Activated CD4-positive, alpha-beta T cell treated with anti-CD3 and anti-CD28 coated beads for 36 hours (primary cell): ENCODE data around the gene GMPS. TPM values are rescaled to one million over a fixed set of nuclear protein-coding genes. Genes with fewer than 3 reads are reported as not detected.
"Not testable (repeated sequence)": the region's sequence is repeated elsewhere in the genome, so short reads cannot be mapped to it uniquely, and the experiment has no call there.

Experiments used
- ATAC-seq: fragments of 200-7000 bp; cut with Tn5 transposase; one replicate; pipeline ENCODE4 v1.10.0; 2021; ENCODE audit warnings: mild to moderate bottlenecking, moderate library complexity
- CTCF ChIA-PET: fragments of 350-600 bp; sonication (Branson Sonifier 250); formaldehyde crosslinking; loops from one replicate; lab custom pipeline; 2021; ENCODE audit warnings: antibody characterized with exemption; lab: Charles Lee
- POLR2A ChIA-PET: fragments of 350-600 bp; sonication (Branson Sonifier 250); formaldehyde crosslinking; loops from one replicate; lab custom pipeline; 2021; ENCODE audit warnings: antibody characterized with exemption, inconsistent platforms; lab: Charles Lee
- DNase-seq: peaks from one replicate; pipeline ENCODE4 v3.0.0-alpha.2; 2020
- H3K27ac Mint-ChIP-seq: one replicate; pipeline ENCODE4 v1.8.0; 2021; ENCODE audit warnings: mixed read lengths
- H3K27me3 Mint-ChIP-seq: one replicate; pipeline ENCODE4 v1.8.0; 2021; ENCODE audit warnings: mixed read lengths
- H3K36me3 Mint-ChIP-seq: one replicate; pipeline ENCODE4 v1.8.0; 2021; ENCODE audit warnings: low read depth, mixed read lengths
- H3K4me1 Mint-ChIP-seq: one replicate; pipeline ENCODE4 v1.8.0; 2021; ENCODE audit warnings: mixed read lengths
- H3K4me3 Mint-ChIP-seq: one replicate; pipeline ENCODE4 v1.8.0; 2021; ENCODE audit warnings: mild to moderate bottlenecking, moderate library complexity, mixed read lengths
- H3K9me3 Mint-ChIP-seq: one replicate; pipeline ENCODE4 v1.8.0; 2021; ENCODE audit warnings: low read depth, mixed read lengths
- intact Hi-C, 2 experiments: fragments of 100-400 bp; cut with DNase I in 1 of 2; cut with micrococcal nuclease in 1 of 2; formaldehyde crosslinking; loops; one replicate each; pipeline versions ENCODE4 v1.14.2 to v1.15.1; 2022 to 2024; cut with DNase I, micrococcal nuclease
- total RNA-seq, 2 experiments: library from RNA; stranded (reverse); gene quantifications; one replicate each; pipeline ENCODE4 v1.2.3, GENCODE V29; 2021

Gene GMPS
- total RNA-seq, 2 experiments from 2014 or later, result 154 to 161 TPM

DNA sequence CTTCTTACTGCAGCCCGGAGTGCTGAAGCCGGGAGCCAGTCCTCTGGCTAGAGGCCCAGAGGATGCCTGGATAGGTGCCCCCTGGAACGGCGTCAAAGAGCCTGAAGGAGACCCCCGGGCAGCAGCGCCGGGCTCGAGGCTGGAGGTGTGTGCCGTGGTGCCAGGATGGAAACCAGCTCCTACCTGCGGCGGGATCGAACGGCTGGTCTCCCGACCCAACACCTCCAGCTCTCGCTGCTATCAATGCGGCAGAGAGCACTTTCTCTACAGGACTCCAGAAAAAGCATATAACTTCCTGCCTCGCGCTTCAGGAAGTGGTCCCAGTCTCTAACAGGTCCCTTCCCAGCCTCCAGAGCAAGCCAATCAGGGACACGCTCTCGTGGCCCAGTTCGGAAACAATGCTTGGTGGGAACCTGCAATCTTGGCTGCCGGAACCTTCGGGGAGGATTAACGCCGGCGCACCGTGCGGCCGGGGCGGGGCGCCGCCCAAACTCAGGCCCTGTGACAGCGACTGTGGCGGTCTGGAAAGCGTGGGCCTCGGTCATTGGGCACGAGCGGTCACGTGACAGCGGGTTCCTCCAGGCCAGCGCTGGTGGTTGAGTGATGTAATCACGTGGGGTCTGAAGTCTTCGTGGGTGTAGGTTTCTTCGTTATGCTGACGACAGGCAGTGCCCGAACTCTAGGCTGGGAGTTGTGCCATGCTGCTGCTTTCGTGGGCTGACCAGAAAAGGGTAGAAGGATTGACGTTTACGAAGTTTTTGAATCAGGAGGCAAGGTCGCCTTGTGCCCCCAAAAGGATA, 16.1 kb upstream of the GMPS start, which contains the start of gene SLC33A1:
TSS of gene SLC33A1 (minus strand) at position 287 of the 800 bp plus-strand sequence. CDS start 430 bp downstream, outside the sequence.
- H3K4me3 Mint-ChIP-seq, result peak within 1 kb of the TSS; percentile 99
- DNase-seq (peak; percentile 99), ATAC-seq (peak; percentile 94)
- peaks cover 33% of the 10 kb centered on the region for H3K4me1 Mint-ChIP-seq
- H3K36me3 Mint-ChIP-seq, result peaks cover 29% of the 10 kb centered on the region
- intact Hi-C loops, result loop anchor here (1.0 to 10.0 kb wide), 13 partner anchors 8 to 1530 kb away; partner anchors contain the start of genes C3orf33 (in 2 of the 2), CCNL1 (in 2 of the 2), DHX36 (in 2 of the 2) and GMPS (in 2 of the 2)
- ChIA-PET POLR2A (interaction anchor here (0.7 to 2.5 kb wide), 5 partner anchors 8 to 1197 kb away, joined by 3 to 36 read pairs (median 7); partner anchors contain the start of genes C3orf33 and GMPS), CTCF (interaction anchor here (0.7 to 2.2 kb wide), 4 partner anchors 16 to 48 kb away, joined by 3 to 14 read pairs (median 10); partner anchors contain the start of genes C3orf33 and GMPS)
- no peaks in the 10 kb centered on the region for H3K9me3 Mint-ChIP-seq
- peak within 1 kb of the TSS; percentile 99 for H3K27ac Mint-ChIP-seq
- H3K27me3 Mint-ChIP-seq, result no peaks in the 10 kb centered on the region

- Mint-ChIP-seq H3K27me3 (no peaks in the 10 kb centered on the region), H3K4me3 (no peak overlapping the region), H3K9me3 (no peaks in the 10 kb centered on the region), H3K36me3 (peaks cover 2% of the 10 kb centered on the region), H3K4me1 (peaks cover 21% of the 10 kb centered on the region), H3K27ac (no peak overlapping the region)
- DNase-seq (no peak), ATAC-seq (no peak)
- intact Hi-C loops, result loop anchor here (10.0 kb wide), 3 partner anchors 115 to 1305 kb away; partner anchors contain the start of genes CCNL1 (in 1 of the 2) and PLCH1 (in 1 of the 2)
- POLR2A ChIA-PET, result no interaction called here
- CTCF ChIA-PET, result interaction anchor here (0.7 kb wide), 1 partner anchor 239 kb away, joined by 3 read pairs; no protein-coding TSS in a partner anchor
Measured at GRCh38 chr3:155859859-155860258, 10.6 kb upstream of the GMPS start.

DNA sequence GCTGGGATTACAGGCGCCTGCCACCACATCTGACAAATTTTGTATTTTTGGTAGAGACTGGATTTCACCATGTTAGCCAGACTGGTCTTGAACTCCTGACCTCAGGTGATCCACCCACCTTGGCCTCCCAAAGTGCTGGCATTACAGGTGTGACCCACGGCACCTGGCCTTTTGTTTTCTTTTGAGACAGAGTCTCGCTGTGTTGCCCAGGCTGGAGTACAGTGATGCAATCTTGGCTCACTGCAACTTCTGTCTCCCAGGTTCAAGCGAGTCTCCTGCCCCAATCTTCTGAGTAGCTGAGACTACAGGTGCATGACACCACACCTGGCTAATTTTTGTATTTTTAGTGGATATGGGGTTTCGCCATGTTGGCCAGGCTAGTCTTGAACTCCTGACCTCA, 10.0 kb upstream of the GMPS start:
- DNase-seq, intact Hi-C loops, H3K9me3 Mint-ChIP-seq, H3K4me3 Mint-ChIP-seq, H3K36me3 Mint-ChIP-seq, POLR2A ChIA-PET, H3K27me3 Mint-ChIP-seq, H3K27ac Mint-ChIP-seq, ATAC-seq: not testable (repeated sequence)
- peaks cover 20% of the 10 kb centered on the region for H3K4me1 Mint-ChIP-seq
- CTCF ChIA-PET, result interaction anchor here (0.7 kb wide), 1 partner anchor 238 kb away, joined by 3 read pairs; no protein-coding TSS in a partner anchor

DNA sequence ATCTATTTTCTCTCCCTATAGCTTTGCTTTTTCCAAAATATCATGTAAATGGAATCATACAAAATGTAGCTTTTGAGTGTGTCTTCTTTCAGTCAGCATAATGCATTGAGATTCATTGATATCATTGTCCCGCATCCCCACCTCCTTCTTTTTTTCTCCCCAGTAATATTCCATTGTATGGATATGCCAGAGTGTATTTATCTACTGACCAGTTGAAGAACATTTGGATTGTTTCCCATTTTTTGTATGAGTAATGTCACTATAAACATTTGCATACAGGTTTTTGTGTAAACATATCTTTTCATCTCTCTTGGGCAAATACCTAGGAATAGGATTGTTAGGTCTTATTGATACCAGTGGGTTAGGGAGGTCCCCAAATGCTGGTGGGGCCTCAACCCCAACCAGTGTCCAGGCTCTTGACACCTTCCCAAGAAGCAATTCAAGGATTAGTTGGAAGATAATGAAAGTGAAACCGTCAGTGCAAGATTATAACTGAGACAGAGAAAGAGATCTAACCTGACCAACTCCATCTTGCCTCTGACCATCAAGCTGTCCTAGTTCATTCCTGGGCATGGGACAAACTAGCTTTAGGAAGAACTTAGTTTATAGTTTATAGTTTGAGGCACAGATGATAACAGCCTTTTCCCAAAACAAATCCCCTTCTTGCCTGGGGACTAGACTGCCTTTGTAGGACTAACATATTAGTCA, 8.8 kb upstream of the GMPS start:
- ATAC-seq, result no peak
- no peaks in the 10 kb centered on the region for H3K9me3 Mint-ChIP-seq
- CTCF ChIA-PET, result interaction anchor here (0.8 to 1.2 kb wide), 2 partner anchors 8 to 10 kb away, joined by 3 read pairs; partner anchors contain the start of gene GMPS
- no peaks in the 10 kb centered on the region for H3K27me3 Mint-ChIP-seq
- POLR2A ChIA-PET, result interaction anchor here (1.2 kb wide), 1 partner anchor 10 kb away, joined by 5 read pairs; no protein-coding TSS in a partner anchor
- H3K36me3 Mint-ChIP-seq, result no peaks in the 10 kb centered on the region
- intact Hi-C loops, result loop anchor here (1.0 kb wide), 2 partner anchors 7 to 9 kb away; partner anchors contain the start of genes GMPS (in 2 of the 2) and SLC33A1 (in 2 of the 2)
- peak overlapping the region; percentile 71 for H3K27ac Mint-ChIP-seq
- H3K4me3 Mint-ChIP-seq, result no peak overlapping the region
- peaks cover 20% of the 10 kb centered on the region for H3K4me1 Mint-ChIP-seq
- DNase-seq, result no peak

GRCh38 chr3:155862290-155862982, 8.0 kb upstream of the GMPS start:
- CTCF ChIA-PET, result interaction anchor here (0.7 to 1.2 kb wide), 2 partner anchors 9 to 1099 kb away, joined by 3 to 4 read pairs; no protein-coding TSS in a partner anchor
- intact Hi-C loops, result loop anchor here (1.0 kb wide), 2 partner anchors 8 kb away; partner anchors contain the start of genes GMPS (in 2 of the 2) and SLC33A1 (in 2 of the 2)
- peak; percentile 79 for DNase-seq

DNA sequence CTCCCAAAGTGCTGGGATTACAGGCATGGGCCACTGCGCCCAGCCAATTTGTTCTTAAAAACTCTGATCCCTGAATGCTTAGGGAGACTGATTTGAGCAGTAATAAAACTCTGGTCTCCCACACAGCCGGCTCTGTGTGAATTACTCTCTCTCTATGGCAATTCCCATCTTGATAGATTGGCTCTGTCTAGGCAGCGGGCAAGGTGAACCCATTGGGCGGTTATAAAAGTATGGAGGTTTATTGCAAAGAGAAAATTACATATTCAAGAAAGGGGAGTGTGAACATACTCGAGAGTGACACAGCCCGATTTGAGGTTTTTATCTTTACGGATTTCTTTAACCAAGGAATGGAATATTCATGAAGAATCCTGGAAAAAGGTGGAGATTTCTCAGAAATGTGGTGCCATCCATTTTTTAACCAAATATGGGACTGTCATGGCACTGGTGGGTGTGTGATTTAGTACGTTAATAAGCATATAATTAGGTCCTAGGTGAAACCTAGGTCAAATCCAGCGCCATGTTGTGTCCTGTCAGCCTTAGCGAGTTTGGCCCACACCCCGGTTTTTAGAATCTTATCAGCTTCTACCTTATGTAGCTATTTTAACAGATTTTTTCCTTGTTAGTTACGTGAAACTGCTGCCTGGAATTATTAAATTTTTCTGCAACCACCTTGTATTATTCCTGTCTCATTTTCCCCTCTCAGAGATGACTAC, 7.2 kb upstream of the GMPS start:
- Mint-ChIP-seq H3K9me3 (no peaks in the 10 kb centered on the region), H3K4me3 (no peak overlapping the region), H3K36me3 (no peaks in the 10 kb centered on the region), H3K4me1 (peaks cover 20% of the 10 kb centered on the region), H3K27ac (peak overlapping the region; percentile 80), H3K27me3 (no peaks in the 10 kb centered on the region)
- POLR2A ChIA-PET, result interaction anchor here (1.0 to 1.2 kb wide), 2 partner anchors 8 to 9 kb away, joined by 5 to 7 read pairs; partner anchors contain the start of gene SLC33A1
- DNase-seq, result no peak
- no peak for ATAC-seq
- intact Hi-C loops, result no loop called here
- CTCF ChIA-PET, result interaction anchor here (1.2 kb wide), 1 partner anchor 9 kb away, joined by 3 read pairs; no protein-coding TSS in a partner anchor

More at GRCh38 chr3:155862290-155862982, 8.0 kb upstream of the GMPS start:
- not testable (repeated sequence) for H3K27me3 Mint-ChIP-seq, H3K4me3 Mint-ChIP-seq, H3K36me3 Mint-ChIP-seq, H3K9me3 Mint-ChIP-seq
- POLR2A ChIA-PET, result interaction anchor here (0.6 to 1.2 kb wide), 4 partner anchors 8 to 67 kb away, joined by 5 to 7 read pairs (median 6); partner anchors contain the start of gene SLC33A1
- peak; percentile 97 for ATAC-seq
- Mint-ChIP-seq H3K27ac (peak overlapping the region; percentile 80), H3K4me1 (peaks cover 20% of the 10 kb centered on the region)

DNA sequence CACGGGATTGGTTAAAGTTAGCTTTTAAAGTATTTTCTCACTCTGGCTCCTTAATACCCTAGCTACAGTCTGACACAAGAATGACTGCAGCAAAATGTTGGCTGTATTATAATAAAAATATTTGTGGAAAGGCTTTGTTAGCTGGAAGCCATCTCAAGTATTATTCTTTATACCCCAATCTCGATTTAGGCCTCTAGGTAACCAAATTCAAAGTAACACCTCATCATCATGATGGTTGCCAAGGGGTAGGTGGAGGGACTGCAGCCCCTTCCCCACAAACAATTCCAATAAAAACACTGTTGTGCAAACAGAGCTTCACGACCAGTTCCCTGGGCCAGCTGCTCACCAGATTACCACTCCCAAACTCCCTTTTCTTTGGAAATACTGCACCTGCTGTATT, 759 bp upstream of the GMPS start:
- ATAC-seq (no peak), DNase-seq (no peak)
- peaks cover 6% of the 10 kb centered on the region for H3K36me3 Mint-ChIP-seq
- CTCF ChIA-PET, result interaction anchor here (0.6 to 1.6 kb wide), 5 partner anchors 8 to 64 kb away, joined by 3 to 18 read pairs (median 6); partner anchors contain the start of genes C3orf33 and SLC33A1
- intact Hi-C loops, result loop anchor here (1.0 to 10.0 kb wide), 11 partner anchors 7 to 1747 kb away; partner anchors contain the start of genes C3orf33 (in 2 of the 2), DHX36 (in 2 of the 2), SLC33A1 (in 2 of the 2) and ARHGEF26 (in 1 of the 2)
- peaks cover 18% of the 10 kb centered on the region for H3K4me1 Mint-ChIP-seq
- POLR2A ChIA-PET, result interaction anchor here (0.6 to 4.4 kb wide), 4 partner anchors 16 to 1291 kb away, joined by 3 to 36 read pairs (median 3); partner anchors contain the start of genes C3orf33 and SLC33A1
- H3K27me3 Mint-ChIP-seq, result no peaks in the 10 kb centered on the region
- peak overlapping the region; percentile 84 for H3K4me3 Mint-ChIP-seq
- no peaks in the 10 kb centered on the region for H3K9me3 Mint-ChIP-seq
- peak overlapping the region; percentile 90 for H3K27ac Mint-ChIP-seq

DNA sequence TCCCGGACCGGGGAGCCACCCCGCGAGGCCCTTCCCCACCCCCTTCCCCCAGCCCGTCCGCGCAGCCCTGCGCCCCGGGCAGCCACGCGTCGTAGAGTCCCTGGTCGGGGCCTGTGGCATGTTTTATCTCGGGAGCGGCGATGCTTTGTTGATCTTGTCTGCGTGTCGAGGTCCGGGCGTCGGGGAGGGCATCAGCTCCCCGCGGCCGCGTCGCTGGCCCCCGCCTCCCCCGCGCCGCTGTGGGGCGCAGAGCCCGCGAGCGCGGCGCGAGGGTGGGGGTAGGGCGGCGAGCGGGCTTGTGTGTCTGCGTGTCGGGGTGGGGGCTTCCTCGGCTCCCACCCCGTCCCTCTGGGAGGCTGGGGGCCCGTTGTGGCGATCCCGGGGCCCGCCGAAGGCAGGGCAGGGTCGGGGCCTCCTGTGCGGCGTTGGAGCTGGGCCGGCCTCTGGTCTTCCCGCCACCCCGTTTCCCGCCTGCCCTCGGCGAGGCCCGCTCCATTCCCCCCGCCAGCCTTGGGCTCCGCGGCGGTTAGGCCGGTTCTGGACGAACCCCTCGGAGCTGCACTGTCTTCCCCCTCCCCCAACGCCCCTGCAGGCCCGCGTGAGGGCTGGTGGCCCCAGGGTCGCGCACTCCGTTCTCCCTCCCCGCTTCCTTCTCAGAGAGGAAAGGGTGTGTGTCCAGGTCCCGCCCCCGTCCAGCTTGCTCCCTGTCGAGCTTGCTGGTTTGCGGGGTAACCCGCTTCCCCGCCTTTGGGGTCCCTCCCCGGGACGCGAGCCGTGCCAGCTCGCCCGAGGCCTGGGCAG, 695 bp downstream of the GMPS start:
- ATAC-seq (peak; percentile 11), DNase-seq (peak; percentile 67)
- Mint-ChIP-seq H3K36me3 (peaks cover 6% of the 10 kb centered on the region), H3K4me3 (peak overlapping the region; percentile 99), H3K9me3 (no peaks in the 10 kb centered on the region), H3K27ac (peak overlapping the region; percentile 98), H3K4me1 (peaks cover 26% of the 10 kb centered on the region), H3K27me3 (no peaks in the 10 kb centered on the region)
- intact Hi-C loops, result loop anchor here (1.0 to 10.0 kb wide), 12 partner anchors 9 to 1749 kb away; partner anchors contain the start of genes C3orf33 (in 2 of the 2), DHX36 (in 2 of the 2), SLC33A1 (in 2 of the 2) and ARHGEF26 (in 1 of the 2)
- CTCF ChIA-PET, result interaction anchor here (0.7 to 2.8 kb wide), 4 partner anchors 9 to 66 kb away, joined by 3 to 13 read pairs (median 6); partner anchors contain the start of genes C3orf33 and SLC33A1
- POLR2A ChIA-PET, result interaction anchor here (0.6 to 4.4 kb wide), 5 partner anchors 9 to 1746 kb away, joined by 3 to 36 read pairs (median 5); partner anchors contain the start of genes C3orf33 and SLC33A1
